GM12801 (cell line): ENCODE data around the gene TNNC2.

Experiments
- TF ChIP-seq, protein P1 (sequence below): IDR thresholded peaks from one replicate; pipeline ENCODE4 v1.5.1; 2011; ENCODE audit warnings: control low read depth; ENCODE audit not compliant: insufficient read length; ENCODE audit errors: extremely low read depth

TNNC2 gene

DNA sequence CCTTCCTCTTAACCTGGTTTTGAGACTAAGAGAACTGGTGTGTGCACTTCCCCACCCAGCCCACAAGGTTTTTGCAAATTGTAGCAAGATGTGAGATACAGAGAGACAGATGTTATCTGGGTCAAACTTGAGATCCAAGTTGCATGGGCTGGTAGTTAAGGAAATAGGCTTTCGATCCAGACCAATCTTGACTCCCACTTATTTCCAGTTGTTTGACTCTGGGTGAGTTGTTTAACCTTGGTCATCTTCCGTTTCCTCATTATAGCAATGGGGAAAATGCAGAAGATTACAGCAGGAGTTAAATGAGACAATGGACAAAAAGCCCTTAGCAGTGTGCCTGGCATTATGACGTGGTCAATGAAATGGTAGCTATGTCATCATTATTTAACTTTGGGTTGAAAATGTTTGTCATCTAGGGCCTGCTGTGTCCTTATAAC is 8.2 kb upstream of the TNNC2 start:
- TF ChIP-seq, protein P1, sequence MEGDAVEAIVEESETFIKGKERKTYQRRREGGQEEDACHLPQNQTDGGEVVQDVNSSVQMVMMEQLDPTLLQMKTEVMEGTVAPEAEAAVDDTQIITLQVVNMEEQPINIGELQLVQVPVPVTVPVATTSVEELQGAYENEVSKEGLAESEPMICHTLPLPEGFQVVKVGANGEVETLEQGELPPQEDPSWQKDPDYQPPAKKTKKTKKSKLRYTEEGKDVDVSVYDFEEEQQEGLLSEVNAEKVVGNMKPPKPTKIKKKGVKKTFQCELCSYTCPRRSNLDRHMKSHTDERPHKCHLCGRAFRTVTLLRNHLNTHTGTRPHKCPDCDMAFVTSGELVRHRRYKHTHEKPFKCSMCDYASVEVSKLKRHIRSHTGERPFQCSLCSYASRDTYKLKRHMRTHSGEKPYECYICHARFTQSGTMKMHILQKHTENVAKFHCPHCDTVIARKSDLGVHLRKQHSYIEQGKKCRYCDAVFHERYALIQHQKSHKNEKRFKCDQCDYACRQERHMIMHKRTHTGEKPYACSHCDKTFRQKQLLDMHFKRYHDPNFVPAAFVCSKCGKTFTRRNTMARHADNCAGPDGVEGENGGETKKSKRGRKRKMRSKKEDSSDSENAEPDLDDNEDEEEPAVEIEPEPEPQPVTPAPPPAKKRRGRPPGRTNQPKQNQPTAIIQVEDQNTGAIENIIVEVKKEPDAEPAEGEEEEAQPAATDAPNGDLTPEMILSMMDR = no peak

- TF ChIP-seq, protein P1 = no peak
Observed at GRCh38 chr20:45834797-45835161, 7.7 kb upstream of the TNNC2 start.

DNA sequence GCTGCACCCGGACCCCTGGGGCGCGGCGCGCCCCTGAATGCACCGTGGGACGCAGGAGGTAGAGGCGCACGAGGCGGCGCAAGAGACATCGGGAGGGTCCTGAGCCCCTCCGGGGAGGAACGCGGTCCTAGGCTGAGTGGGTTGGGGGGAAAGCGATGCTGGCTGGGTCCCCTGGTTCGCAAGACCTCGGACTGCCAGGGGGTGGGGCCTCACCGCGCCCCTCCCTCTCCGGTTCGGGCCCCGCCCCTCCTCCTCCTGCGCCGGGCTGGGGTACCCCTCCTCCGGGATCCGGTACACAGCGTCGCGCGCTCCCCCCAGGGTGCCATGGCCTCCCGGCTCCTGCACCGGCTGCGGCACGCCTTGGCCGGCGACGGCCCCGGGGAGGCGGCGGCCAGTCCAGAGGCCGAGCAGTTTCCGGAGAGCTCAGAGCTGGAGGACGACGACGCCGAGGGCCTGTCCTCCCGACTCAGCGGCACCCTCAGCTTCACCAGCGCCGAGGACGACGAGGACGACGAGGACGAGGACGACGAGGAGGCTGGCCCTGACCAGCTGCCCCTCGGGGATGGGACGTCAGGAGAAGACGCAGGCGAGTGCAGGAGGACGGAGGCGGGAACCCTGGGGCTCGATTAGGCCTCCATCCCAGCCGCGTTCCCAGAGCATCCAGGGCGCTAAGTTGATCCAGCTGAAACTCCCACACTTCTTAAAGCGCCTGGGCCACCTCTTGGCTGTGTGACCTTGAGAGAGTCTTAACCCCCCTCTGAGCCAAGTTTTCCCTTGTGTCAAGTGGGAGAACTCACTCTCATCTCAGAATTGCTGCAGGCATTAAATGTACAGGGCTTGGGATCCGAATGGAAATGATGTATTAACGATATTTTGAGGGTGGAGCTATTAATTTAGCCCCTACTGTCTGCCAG is 7.0 kb upstream of the TNNC2 start:
- TF ChIP-seq, protein P1 = no peak

GRCh38 chr20:45833030-45833882 is 6.1 kb upstream of the TNNC2 start, which contains the start of gene SNX21:
Gene SNX21, plus strand, starts transcription at chr20:45833799. Its CDS starts 121 bp downstream, at chr20:45833920.
- TF ChIP-seq, protein P1 = no peak

DNA sequence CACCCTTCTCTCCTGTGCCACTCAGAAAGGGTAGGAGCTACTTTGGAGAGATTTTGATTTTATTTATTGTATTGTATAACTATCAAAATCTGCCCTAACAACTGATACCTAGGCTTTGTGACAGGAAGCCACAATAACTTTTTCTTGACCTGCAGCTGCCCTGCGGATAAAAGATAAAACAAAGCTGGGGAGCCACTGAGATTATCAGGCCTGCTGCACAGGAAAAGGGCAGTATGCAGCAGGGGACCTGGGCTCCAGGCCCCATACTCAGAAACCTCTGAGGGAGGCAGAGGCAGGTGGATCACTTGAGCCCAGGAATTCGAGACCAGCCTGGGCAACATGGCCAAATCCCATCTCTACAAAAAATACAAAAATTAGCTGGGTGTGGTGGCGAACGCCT is 5.5 kb upstream of the TNNC2 start:
- TF ChIP-seq, protein P1 = no peak

DNA sequence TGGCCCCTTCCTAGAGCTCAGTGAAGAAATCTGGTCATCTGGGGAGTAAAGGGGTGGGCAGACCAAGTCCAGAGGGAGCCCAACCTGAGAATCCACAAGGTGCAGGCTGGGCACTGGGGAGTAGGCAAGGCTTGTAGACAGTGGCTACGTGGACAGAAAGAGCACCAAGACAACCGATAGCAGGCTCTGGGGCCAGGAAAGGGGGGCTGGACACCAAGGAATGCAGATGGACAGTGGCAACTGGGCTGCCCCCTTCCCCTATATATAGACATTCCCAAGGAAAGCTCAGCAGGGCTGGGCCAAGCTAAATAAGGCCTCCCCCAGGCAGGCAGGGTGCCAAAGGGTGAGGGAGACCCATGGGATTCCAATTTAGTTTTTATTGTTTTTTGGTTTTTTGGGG is 1.5 kb upstream of the TNNC2 start:
- TF ChIP-seq, protein P1 = no peak

GRCh38 chr20:45827712-45828111 is 600 bp upstream of the TNNC2 start:
- TF ChIP-seq, protein P1 = no peak
